BLaER1 treated with 17β-estradiol and CSF1 and Interleukin-3, amounts not matched to agents 10 nM and 100 nM (cell line): ENCODE data around the gene ABCD3.

ENCODE experiments used
- H3K27ac ChIP-seq, 11 experiments: shearing (Covaris generic); formaldehyde crosslinking; 2 replicates each; pipeline ENCODE4 v1.8.1; 2022
- H3K27me3 ChIP-seq, 11 experiments: shearing (Covaris generic); formaldehyde crosslinking; 2 replicates each; pipeline ENCODE4 v1.8.1; 2022
- H3K36me3 ChIP-seq, 11 experiments: shearing (Covaris generic); formaldehyde crosslinking; 2 replicates each; pipeline ENCODE4 v1.8.1; 2022
- H3K4me1 ChIP-seq, 10 experiments: shearing (Covaris generic); formaldehyde crosslinking; 2 replicates each; pipeline ENCODE4 v1.8.1; 2022
- H3K4me2 ChIP-seq, 11 experiments: shearing (Covaris generic); formaldehyde crosslinking; 2 replicates each; pipeline ENCODE4 v1.8.1; 2022
- H3K4me3 ChIP-seq, 10 experiments: shearing (Covaris generic); formaldehyde crosslinking; 2 replicates each; pipeline ENCODE4 v1.8.1; 2022
- H3K9ac ChIP-seq, 11 experiments: shearing (Covaris generic); formaldehyde crosslinking; 2 replicates each; pipeline ENCODE4 v1.8.1; 2022
- H3K9me3 ChIP-seq, 11 experiments: shearing (Covaris generic); formaldehyde crosslinking; replicated peaks in 1 of 11; 2 replicates each; pipeline ENCODE4 v1.8.1; 2022
- H4K20me1 ChIP-seq, 11 experiments: shearing (Covaris generic); formaldehyde crosslinking; 2 replicates each; pipeline ENCODE4 v1.8.1; 2022
- Cebpa-rat ChIP-seq, 11 experiments: shearing (Covaris generic); IDR thresholded peaks; 2 replicates each; pipeline ENCODE4 v1.8.1; 2022

The ABCD3 gene

DNA sequence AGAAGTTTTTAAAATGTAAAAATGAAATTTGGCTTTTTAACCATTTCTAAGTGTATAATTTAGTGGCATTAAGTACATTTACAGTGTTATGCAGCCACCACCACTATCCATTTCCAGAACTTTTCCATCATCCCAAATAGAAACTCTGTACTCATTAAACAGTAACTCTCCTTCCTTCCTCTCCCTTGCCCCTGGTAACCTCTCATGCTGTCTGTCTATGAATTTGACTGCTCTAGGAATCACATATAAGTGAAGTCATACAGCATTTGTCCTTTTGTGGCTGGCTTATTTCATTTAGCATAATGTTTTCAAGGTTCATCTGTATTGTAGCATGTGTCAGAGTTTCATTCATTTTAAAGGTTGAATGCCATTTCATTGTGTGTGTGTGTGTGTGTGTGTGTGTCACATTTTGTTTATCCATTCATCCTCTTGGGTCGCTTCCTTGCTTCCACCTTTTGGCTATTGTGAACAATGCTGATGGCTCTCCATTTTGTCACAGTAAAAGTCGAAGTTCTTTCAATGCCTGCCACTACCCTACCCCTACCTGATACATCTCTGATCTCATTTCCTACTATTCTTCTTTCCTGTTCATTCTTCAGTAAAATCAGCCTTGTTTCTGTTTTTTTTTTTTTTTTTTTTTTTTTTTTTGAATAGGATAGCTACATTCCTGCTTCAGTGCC, 78.0 kb downstream of the ABCD3 start:
- no peak overlapping the region for H3K27ac ChIP-seq
- H4K20me1 ChIP-seq, result no peaks in the 10 kb centered on the region
- no peaks in the 10 kb centered on the region for H3K27me3 ChIP-seq
- peaks cover 0 to 12% (median 6%) of the 10 kb centered on the region in 11 experiments; a peak in 7 of 22 replicates for H3K9me3 ChIP-seq
- H3K4me2 ChIP-seq, result no peak overlapping the region
- H3K36me3 ChIP-seq, result peaks cover 29 to 61% (median 42%) of the 10 kb centered on the region in 11 experiments
- H3K4me3 ChIP-seq, result no peak overlapping the region
- TF ChIP-seq Cebpa-rat (IDR thresholded peaks at IDR 0.05), result no peak
- no peak overlapping the region for H3K9ac ChIP-seq
- H3K4me1 ChIP-seq, result no peaks in the 10 kb centered on the region

DNA sequence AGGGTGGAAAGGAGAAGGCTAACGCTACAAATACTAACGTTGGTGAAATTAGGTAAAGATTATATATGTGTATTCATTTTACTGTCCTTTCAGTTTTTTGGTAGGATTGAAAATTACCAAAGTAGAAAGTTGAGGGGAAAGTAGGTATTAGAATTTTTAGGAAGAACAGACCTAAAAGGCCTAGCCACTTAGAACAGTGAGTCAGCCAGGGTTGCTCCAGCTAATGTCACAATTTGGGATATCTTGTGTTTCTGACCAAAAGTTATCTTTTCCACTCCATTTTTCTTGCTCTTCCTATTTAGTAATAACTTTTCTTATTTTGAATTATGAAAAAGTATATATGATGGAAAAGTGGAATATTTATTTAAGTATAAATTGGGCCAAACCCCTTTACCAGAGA, 83.2 kb downstream of the ABCD3 start:
- H3K4me2 ChIP-seq, result no peak overlapping the region
- H3K4me1 ChIP-seq, result peaks cover 0 to 23% (median 11%) of the 10 kb centered on the region in 10 experiments; a peak in 11 of 20 replicates
- no peak overlapping the region for H3K27ac ChIP-seq

DNA sequence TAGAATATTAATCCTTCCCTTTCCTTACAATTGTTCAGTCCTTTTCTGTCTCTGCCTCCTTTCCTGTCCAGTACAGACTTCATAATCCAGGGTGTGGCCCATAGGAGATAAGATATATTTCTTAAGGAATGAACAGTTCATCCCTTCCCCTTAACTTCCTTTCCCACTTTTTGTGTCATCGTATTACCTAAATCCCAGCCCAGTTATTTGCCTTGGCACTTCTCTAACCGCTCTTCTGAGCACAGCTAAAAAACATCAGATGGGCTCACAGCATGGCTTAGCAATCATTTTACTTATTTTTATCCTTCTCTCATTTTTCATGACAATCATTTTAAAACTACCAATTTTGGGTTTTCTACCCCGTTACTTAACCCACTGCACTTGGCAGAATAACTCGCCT, 83.7 kb downstream of the ABCD3 start:
- Histone ChIP-seq H3K4me3 (no peak overlapping the region), H3K27ac (no peak overlapping the region), H3K4me2 (no peak overlapping the region), H3K27me3 (no peaks in the 10 kb centered on the region), H3K9ac (no peak overlapping the region), H3K4me1 (peaks cover 0 to 23% (median 11%) of the 10 kb centered on the region in 10 experiments; a peak in 11 of 20 replicates), H4K20me1 (no peaks in the 10 kb centered on the region), H3K9me3 (no peaks in the 10 kb centered on the region), H3K36me3 (peaks cover 17 to 73% (median 50%) of the 10 kb centered on the region in 11 experiments; a peak in 19 of 22 replicates)
- no peak for TF ChIP-seq Cebpa-rat (IDR thresholded peaks at IDR 0.05)

More for the DNA sequence above, 83.2 kb downstream of the ABCD3 start:
- H3K36me3 ChIP-seq, result peaks cover 17 to 71% (median 50%) of the 10 kb centered on the region in 11 experiments; a peak in 19 of 22 replicates
- H3K9ac ChIP-seq, result no peak overlapping the region
- no peaks in the 10 kb centered on the region for H3K27me3 ChIP-seq
- no peak for TF ChIP-seq Cebpa-rat (IDR thresholded peaks at IDR 0.05)
- no peak overlapping the region for H3K4me3 ChIP-seq
- H4K20me1 ChIP-seq, result no peaks in the 10 kb centered on the region
- H3K9me3 ChIP-seq, result no peaks in the 10 kb centered on the region

DNA sequence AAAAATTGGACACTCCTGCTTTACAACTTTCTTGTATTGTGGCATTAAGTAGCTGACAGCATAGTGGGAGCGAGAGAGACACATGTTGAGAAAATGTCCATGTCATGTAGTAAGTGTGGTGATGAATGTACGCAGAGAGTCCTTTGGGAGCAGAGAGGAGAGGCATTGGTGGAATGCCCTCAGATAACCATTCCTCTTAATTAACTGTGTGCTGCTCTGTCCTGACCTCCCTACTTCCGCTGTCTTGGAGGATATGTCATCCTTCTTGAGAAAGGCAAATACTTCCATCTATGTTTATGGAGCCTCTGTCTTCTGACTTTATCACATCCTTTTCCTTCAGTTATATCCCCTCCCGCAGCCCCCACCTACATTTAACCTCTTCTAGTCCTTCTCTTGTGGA, 85.0 kb downstream of the ABCD3 start:
- Histone ChIP-seq H3K27me3 (no peaks in the 10 kb centered on the region), H3K9ac (no peak overlapping the region), H4K20me1 (no peaks in the 10 kb centered on the region), H3K27ac (no peak overlapping the region), H3K9me3 (no peaks in the 10 kb centered on the region), H3K4me1 (peaks cover 0 to 23% (median 11%) of the 10 kb centered on the region in 10 experiments; a peak in 11 of 20 replicates), H3K4me3 (no peak overlapping the region), H3K36me3 (peaks cover 14 to 71% (median 50%) of the 10 kb centered on the region in 11 experiments; a peak in 19 of 22 replicates), H3K4me2 (no peak overlapping the region)
- TF ChIP-seq Cebpa-rat (IDR thresholded peaks at IDR 0.05), result no peak

DNA sequence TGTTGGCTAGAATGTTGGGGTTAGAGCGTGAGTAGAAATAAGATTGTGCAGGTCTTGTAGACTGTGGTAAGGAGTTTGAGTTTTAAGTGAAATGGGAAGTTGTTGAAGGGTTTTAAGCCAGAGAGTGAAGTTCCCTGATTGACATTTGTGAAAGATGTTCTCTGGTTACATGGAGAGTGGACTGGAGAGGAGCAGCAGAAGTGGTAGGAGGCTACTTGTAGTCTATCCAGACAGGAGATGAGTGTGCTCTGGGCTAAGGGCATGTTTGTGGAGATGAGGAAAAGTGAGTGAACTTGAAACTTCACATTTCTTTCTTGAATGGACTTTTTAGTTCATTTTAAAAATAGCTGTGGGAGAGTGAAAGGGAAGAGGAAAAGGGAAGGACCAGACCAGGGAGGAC, 86.4 kb downstream of the ABCD3 start:
- Histone ChIP-seq H3K4me3 (no peak overlapping the region), H3K36me3 (peaks cover 8 to 57% (median 36%) of the 10 kb centered on the region in 11 experiments; a peak in 18 of 22 replicates), H3K27ac (no peak overlapping the region), H3K9me3 (no peaks in the 10 kb centered on the region), H3K4me2 (peak overlapping the region in 5 of 11 experiments; percentile 21 to 57 (median 47); a peak in 10 of 22 replicates), H3K4me1 (peaks cover 0 to 23% (median 11%) of the 10 kb centered on the region in 10 experiments; a peak in 11 of 20 replicates), H4K20me1 (no peaks in the 10 kb centered on the region), H3K9ac (no peak overlapping the region), H3K27me3 (no peaks in the 10 kb centered on the region)
- TF ChIP-seq Cebpa-rat (IDR thresholded peaks at IDR 0.05), result no peak

- Histone ChIP-seq H3K9ac (no peak overlapping the region), H3K4me3 (no peak overlapping the region), H3K9me3 (no peaks in the 10 kb centered on the region), H3K4me2 (no peak overlapping the region), H3K4me1 (no peaks in the 10 kb centered on the region), H3K27me3 (no peaks in the 10 kb centered on the region), H4K20me1 (no peaks in the 10 kb centered on the region), H3K36me3 (peaks cover 0 to 8% (median 0%) of the 10 kb centered on the region in 11 experiments; a peak in 4 of 22 replicates), H3K27ac (no peak overlapping the region)
- no peak for TF ChIP-seq Cebpa-rat (IDR thresholded peaks at IDR 0.05)
Measured at GRCh38 chr1:94512816-94513215, 94.6 kb downstream of the ABCD3 start.

- no peak for TF ChIP-seq Cebpa-rat (IDR thresholded peaks at IDR 0.05)
- Histone ChIP-seq H3K4me3 (no peak overlapping the region), H3K9me3 (no peaks in the 10 kb centered on the region)
Measured at GRCh38 chr1:94514095-94514727, 96.0 kb downstream of the ABCD3 start.

GRCh38 chr1:94515296-94515947, 97.2 kb downstream of the ABCD3 start:
- H3K4me2 ChIP-seq, result no peak overlapping the region
- H3K9me3 ChIP-seq, result no peaks in the 10 kb centered on the region
- H3K36me3 ChIP-seq, result peaks cover 0 to 12% (median 0%) of the 10 kb centered on the region in 11 experiments; a peak in 6 of 22 replicates
- no peak overlapping the region for H3K4me3 ChIP-seq
- H3K27me3 ChIP-seq, result no peaks in the 10 kb centered on the region
- H3K4me1 ChIP-seq, result no peaks in the 10 kb centered on the region
- no peaks in the 10 kb centered on the region for H4K20me1 ChIP-seq
- no peak overlapping the region for H3K9ac ChIP-seq
- no peak for TF ChIP-seq Cebpa-rat (IDR thresholded peaks at IDR 0.05)
- H3K27ac ChIP-seq, result no peak overlapping the region

More at GRCh38 chr1:94514095-94514727, 96.0 kb downstream of the ABCD3 start:
- no peak overlapping the region for H3K4me2 ChIP-seq
- H4K20me1 ChIP-seq, result no peaks in the 10 kb centered on the region
- H3K27ac ChIP-seq, result no peak overlapping the region
- no peaks in the 10 kb centered on the region for H3K4me1 ChIP-seq
- no peak overlapping the region for H3K9ac ChIP-seq
- peaks cover 0 to 12% (median 0%) of the 10 kb centered on the region in 11 experiments; a peak in 6 of 22 replicates for H3K36me3 ChIP-seq
- no peaks in the 10 kb centered on the region for H3K27me3 ChIP-seq

- H3K4me3 ChIP-seq, result no peak overlapping the region
- no peak overlapping the region for H3K27ac ChIP-seq
- no peaks in the 10 kb centered on the region for H3K9me3 ChIP-seq
- H3K9ac ChIP-seq, result no peak overlapping the region
- H3K27me3 ChIP-seq, result no peaks in the 10 kb centered on the region
- H4K20me1 ChIP-seq, result no peaks in the 10 kb centered on the region
- H3K4me2 ChIP-seq, result no peak overlapping the region
- H3K36me3 ChIP-seq, result peaks cover 0 to 12% (median 0%) of the 10 kb centered on the region in 11 experiments; a peak in 5 of 22 replicates
- TF ChIP-seq Cebpa-rat (IDR thresholded peaks at IDR 0.05), result no peak
- H3K4me1 ChIP-seq, result no peaks in the 10 kb centered on the region
Measured at GRCh38 chr1:94519351-94519750, 101.2 kb downstream of the ABCD3 start.
